B cell (primary cell): ENCODE measurements around the gene TM4SF20. TPM values are rescaled to one million over a fixed set of nuclear protein-coding genes. Genes with fewer than 3 reads are reported as not detected.

ENCODE experiments used
- ATAC-seq: fragments of 200-7000 bp; cut with Tn5 transposase; one replicate; pipeline ENCODE4 v1.10.0; 2021; ENCODE audit warnings: low read depth, mild to moderate bottlenecking, moderate number of reproducible peaks, moderate library complexity
- CTCF ChIA-PET: fragments of 350-600 bp; sonication (Branson Sonifier 250); formaldehyde crosslinking; loops from one replicate; lab custom pipeline; 2021; ENCODE audit warnings: antibody characterized with exemption, inconsistent platforms; lab: Charles Lee
- POLR2A ChIA-PET: fragments of 350-600 bp; sonication (Branson Sonifier 250); formaldehyde crosslinking; loops from one replicate; lab custom pipeline; 2021; ENCODE audit warnings: antibody characterized with exemption; lab: Charles Lee
- DNase-seq: peaks from one replicate; pipeline ENCODE4 v3.0.0; 2013
- H2AFZ ChIP-seq: 2 replicates; pipeline ENCODE4 v1.6.1; 2012; ENCODE audit warnings: mild to moderate bottlenecking, low read depth, low read length; ENCODE audit not compliant: insufficient read depth, poor library complexity, severe bottlenecking
- H3K27ac ChIP-seq, 2 donors: 1 replicate in 1 of 2; 2 replicates in 1 of 2; pipeline ENCODE4 v1.5.1; 2012 to 2013; ENCODE audit warnings: low read length in 2 of 2, mild to moderate bottlenecking in 2 of 2, moderate library complexity in 1 of 2
- H3K27me3 ChIP-seq, 4 experiments: fragments of 200-600 bp in 1 of 4; sonication (generic) in 1 of 4; replicated peaks in 1 of 4; 1 replicate in 2 of 4; 2 replicates in 2 of 4; pipeline versions ENCODE4 v1.6.1 to v1.7.0; 2013 to 2016; ENCODE audit warnings: low read length in 3 of 4, mild to moderate bottlenecking in 2 of 4, mixed read lengths in 1 of 4, moderate library complexity in 1 of 4; ENCODE audit not compliant: insufficient read depth in 4 of 4, control insufficient read depth in 3 of 4; ENCODE audit errors: control extremely low read depth in 1 of 4
- H3K36me3 ChIP-seq, 2 experiments: replicated peaks in 1 of 2; 1 replicate in 1 of 2; 2 replicates in 1 of 2; pipeline versions ENCODE4 v1.6.1 to v1.7.1; 2013; ENCODE audit warnings: low read length in 1 of 2; ENCODE audit not compliant: insufficient read depth in 2 of 2, control insufficient read depth in 1 of 2; ENCODE audit errors: control extremely low read depth in 1 of 2, extremely low read depth in 1 of 2
- H3K4me1 ChIP-seq, 2 donors: fragments of 200-600 bp in 1 of 2; sonication (generic) in 1 of 2; 1 replicate in 1 of 2; 2 replicates in 1 of 2; pipeline versions ENCODE4 v1.5.1 to v1.6.1; 2013 to 2017; ENCODE audit warnings: low read length in 2 of 2; ENCODE audit not compliant: control insufficient read depth in 2 of 2, insufficient read depth in 2 of 2
- H3K4me2 ChIP-seq: replicated peaks from 2 replicates; pipeline ENCODE3; 2012; ENCODE audit warnings: mild to moderate bottlenecking, low read depth, low read length; ENCODE audit not compliant: poor library complexity, severe bottlenecking
- H3K4me3 ChIP-seq, 5 experiments: fragments of 200-600 bp in 1 of 5; sonication (generic) in 1 of 5; 1 replicate in 3 of 5; 2 replicates in 2 of 5; pipeline versions ENCODE4 v1.5.1 to v1.7.0; 2011 to 2016; ENCODE audit warnings: low read length in 4 of 5, mild to moderate bottlenecking in 4 of 5, low read depth in 2 of 5, control low read depth in 1 of 5, moderate library complexity in 1 of 5; ENCODE audit not compliant: insufficient read depth in 1 of 5; ENCODE audit errors: control extremely low read depth in 1 of 5, extremely low read depth in 1 of 5
- H3K79me2 ChIP-seq: fragments of 200-600 bp; sonication (generic); one replicate; pipeline ENCODE4 v1.6.0; 2016; ENCODE audit warnings: low read length; ENCODE audit not compliant: control insufficient read depth, insufficient read depth
- H3K9ac ChIP-seq: fragments of 200-600 bp; sonication (generic); 2 replicates; pipeline ENCODE4 v1.6.1; 2017; ENCODE audit warnings: mild to moderate bottlenecking, low read length, moderate library complexity
- H3K9me3 ChIP-seq, 3 donors: one replicate each; pipeline versions ENCODE4 v1.6.1 to v1.7.1; 2013; ENCODE audit warnings: low read length in 2 of 3; ENCODE audit not compliant: control insufficient read depth in 2 of 3, insufficient read depth in 1 of 3; ENCODE audit errors: control extremely low read depth in 1 of 3
- H4K20me1 ChIP-seq: 2 replicates; pipeline ENCODE4 v1.6.0; 2012; ENCODE audit warnings: mild to moderate bottlenecking, low read length; ENCODE audit not compliant: insufficient read depth, control insufficient read depth, poor library complexity, severe bottlenecking
- H3K27ac Mint-ChIP-seq: one replicate; pipeline ENCODE4 v1.8.0; 2021; ENCODE audit warnings: mixed read lengths
- H3K27me3 Mint-ChIP-seq: one replicate; pipeline ENCODE4 v1.8.0; 2021; ENCODE audit warnings: mixed read lengths
- H3K4me1 Mint-ChIP-seq: one replicate; pipeline ENCODE4 v1.8.0; 2021; ENCODE audit warnings: mixed read lengths
- H3K4me3 Mint-ChIP-seq: one replicate; pipeline ENCODE4 v1.8.0; 2021; ENCODE audit warnings: mixed read lengths
- H3K9me3 Mint-ChIP-seq: one replicate; pipeline ENCODE4 v1.8.0; 2022; ENCODE audit warnings: mixed read lengths; ENCODE audit not compliant: insufficient read depth
- EZH2 ChIP-seq: IDR thresholded peaks from 2 replicates; pipeline ENCODE4 v1.6.1; 2012; ENCODE audit warnings: borderline replicate concordance, low read depth, mild to moderate bottlenecking, moderate library complexity, low read length; ENCODE audit not compliant: insufficient read depth, poor library complexity, severe bottlenecking
- WGBS: methylation state at CpG from one replicate; pipeline ENCODE4 v1.1.5; 2013; ENCODE audit warnings: missing lambda C conversion rate; ENCODE audit not compliant: insufficient coverage; 5-methylcytosine and 5-hydroxymethylcytosine counted together
- intact Hi-C: fragments of 100-400 bp; cut with micrococcal nuclease; formaldehyde crosslinking; loops from one replicate; pipeline ENCODE4 v1.10.0; 2022
- polyA plus RNA-seq: library from polyadenylated mRNA; depleted of rRNA; stranded (reverse); fragments of >200 nt; gene quantifications from 2 replicates; pipeline ENCODE4 v1.2.3, GENCODE V29; 2012
- total RNA-seq, 2 donors: library from RNA; stranded (reverse); fragments of 120-200 nt in 1 of 2; gene quantifications; 1 replicate in 1 of 2; 2 replicates in 1 of 2; pipeline versions ENCODE4 v1.2.3 to v1.2.4, GENCODE V29; 2013 to 2022
- TF ChIP-seq, protein P1 (sequence below): fragments of 200-600 bp; IDR thresholded peaks from one replicate; pipeline ENCODE4 v1.8.0; 2022; ENCODE audit warnings: antibody characterized with exemption, mild to moderate bottlenecking

The TM4SF20 gene
- total and polyA plus RNA-seq, 2 donors (not counting 1 experiment from before 2014, with no cell fraction given): not detected

DNA sequence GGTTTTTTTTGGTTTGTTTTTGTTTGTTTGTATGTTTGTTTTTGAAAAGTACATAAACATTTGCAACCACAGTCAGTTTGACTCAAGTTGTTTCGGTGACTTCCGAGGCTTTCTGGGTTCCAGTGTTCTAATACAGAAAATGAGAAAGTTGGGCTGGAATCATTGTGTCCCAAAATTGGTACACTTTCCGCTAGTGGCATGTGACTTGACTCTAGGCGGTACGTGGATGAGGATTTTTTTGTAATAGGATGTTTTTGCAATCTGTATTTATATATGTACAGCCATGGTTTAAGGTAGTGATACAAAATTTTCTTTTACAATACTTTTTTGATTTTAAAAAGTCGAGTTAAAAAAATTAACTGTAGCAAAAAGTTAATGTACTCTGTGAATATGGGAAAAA, 52.3 kb downstream of the TM4SF20 start:
- Histone ChIP-seq H3K9ac (no peak overlapping the region), H3K36me3 (peaks cover 5 to 24% of the 10 kb centered on the region in 2 experiments)

DNA sequence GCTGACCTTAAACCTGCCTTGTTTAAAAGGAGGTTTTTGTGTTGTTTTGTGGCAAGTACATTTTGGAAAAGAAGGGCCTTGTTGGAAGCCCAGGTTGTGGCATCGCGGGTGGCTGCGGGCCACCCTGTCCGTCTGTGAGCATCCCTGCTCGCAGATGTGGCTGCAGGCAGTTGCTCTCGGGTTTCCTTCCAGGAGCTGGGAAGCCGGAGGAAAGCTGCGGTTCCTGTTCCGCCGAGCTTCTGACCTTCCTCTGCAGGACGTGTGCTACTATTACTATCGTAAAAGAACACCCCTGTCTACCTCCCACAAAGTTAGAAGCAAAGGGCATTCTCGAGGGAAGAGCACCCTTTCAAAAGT, 53.3 kb downstream of the TM4SF20 start:
- Mint-ChIP-seq H3K4me3 (peak overlapping the region; percentile 96), H3K9me3 (no peaks in the 10 kb centered on the region), H3K27me3 (no peaks in the 10 kb centered on the region), H3K4me1 (peaks cover 33% of the 10 kb centered on the region), H3K27ac (peak overlapping the region; percentile 95)
- Histone ChIP-seq H4K20me1 (peaks cover 23% of the 10 kb centered on the region), H3K79me2 (peaks cover 47% of the 10 kb centered on the region), H3K9me3 (peaks cover 0 to 6% (median 2%) of the 10 kb centered on the region in 3 donors), H3K9ac (peak overlapping the region; percentile 93), H2AFZ (peak overlapping the region; percentile 91), H3K4me1 (peaks cover 20 to 23% of the 10 kb centered on the region in 2 donors), H3K4me3 (peak overlapping the region; percentile 78 to 88 (median 79)), H3K27me3 (no peaks in the 10 kb centered on the region), H3K27ac (peak overlapping the region; percentile 72 to 89), H3K36me3 (peaks cover 4 to 16% of the 10 kb centered on the region in 2 experiments), H3K4me2 (peak overlapping the region; percentile 85)
- DNase-seq (no peak), ATAC-seq (no peak)
- POLR2A ChIA-PET: no interaction called here
- 0% methylated on average over 10 of the region's 13 CpGs for WGBS
- CTCF ChIA-PET: no interaction called here
- no peak for TF ChIP-seq EZH2
- TF ChIP-seq, protein P1, sequence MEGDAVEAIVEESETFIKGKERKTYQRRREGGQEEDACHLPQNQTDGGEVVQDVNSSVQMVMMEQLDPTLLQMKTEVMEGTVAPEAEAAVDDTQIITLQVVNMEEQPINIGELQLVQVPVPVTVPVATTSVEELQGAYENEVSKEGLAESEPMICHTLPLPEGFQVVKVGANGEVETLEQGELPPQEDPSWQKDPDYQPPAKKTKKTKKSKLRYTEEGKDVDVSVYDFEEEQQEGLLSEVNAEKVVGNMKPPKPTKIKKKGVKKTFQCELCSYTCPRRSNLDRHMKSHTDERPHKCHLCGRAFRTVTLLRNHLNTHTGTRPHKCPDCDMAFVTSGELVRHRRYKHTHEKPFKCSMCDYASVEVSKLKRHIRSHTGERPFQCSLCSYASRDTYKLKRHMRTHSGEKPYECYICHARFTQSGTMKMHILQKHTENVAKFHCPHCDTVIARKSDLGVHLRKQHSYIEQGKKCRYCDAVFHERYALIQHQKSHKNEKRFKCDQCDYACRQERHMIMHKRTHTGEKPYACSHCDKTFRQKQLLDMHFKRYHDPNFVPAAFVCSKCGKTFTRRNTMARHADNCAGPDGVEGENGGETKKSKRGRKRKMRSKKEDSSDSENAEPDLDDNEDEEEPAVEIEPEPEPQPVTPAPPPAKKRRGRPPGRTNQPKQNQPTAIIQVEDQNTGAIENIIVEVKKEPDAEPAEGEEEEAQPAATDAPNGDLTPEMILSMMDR: no peak
- intact Hi-C loops: loop anchor here (5.0 to 10.0 kb wide), 3 partner anchors 59 to 534 kb away; partner anchors contain the start of genes AGFG1 and SCYGR1

More for the DNA sequence above, 52.3 kb downstream of the TM4SF20 start:
- H3K9me3 Mint-ChIP-seq: no peaks in the 10 kb centered on the region
- intact Hi-C loops: loop anchor here (5.0 to 10.0 kb wide), 3 partner anchors 58 to 534 kb away; partner anchors contain the start of genes AGFG1 and SCYGR1
- Histone ChIP-seq H3K9me3 (peaks cover 0 to 2% (median 1%) of the 10 kb centered on the region in 3 donors), H3K4me3 (peak overlapping the region in 1 of 5 experiments; percentile 78), H3K4me2 (peak overlapping the region; percentile 85), H2AFZ (no peak overlapping the region), H4K20me1 (peaks cover 28% of the 10 kb centered on the region), H3K4me1 (peaks cover 20 to 23% of the 10 kb centered on the region in 2 donors), H3K79me2 (peaks cover 51% of the 10 kb centered on the region), H3K27me3 (no peaks in the 10 kb centered on the region), H3K27ac (no peak overlapping the region)
- H3K4me3 Mint-ChIP-seq: peak overlapping the region; percentile 59
- POLR2A ChIA-PET: no interaction called here
- no peak for DNase-seq
- no peak for TF ChIP-seq EZH2
- TF ChIP-seq, protein P1: no peak
- 100% methylated on average over 2 of the region's 6 CpGs for WGBS
- H3K27me3 Mint-ChIP-seq: no peaks in the 10 kb centered on the region
- no peak overlapping the region for H3K27ac Mint-ChIP-seq
- peaks cover 33% of the 10 kb centered on the region for H3K4me1 Mint-ChIP-seq
- CTCF ChIA-PET: no interaction called here
- ATAC-seq: no peak
